ENCODE results near the gene CLDN34.

GRCh38 chrX:9988762-9989161 is 21.6 kb downstream of the CLDN34 start:
- TF ChIP-seq NFRKB (IDR thresholded peaks at IDR 0.05) (no peak), FOXM1 (IDR thresholded peaks at IDR 0.05; ENCODE audit: borderline replicate concordance) (no peak), TARDBP (IDR thresholded peaks at IDR 0.05) (no peak), L3MBTL2 (conservative IDR thresholded peaks at IDR 0.05) (no peak), PKNOX1 (IDR thresholded peaks at IDR 0.05) (no peak), BHLHE40 (IDR thresholded peaks at IDR 0.05; ENCODE audit: borderline replicate concordance) (no peak), LEF1 (IDR thresholded peaks at IDR 0.05; ENCODE audit: borderline replicate concordance) (no peak), SUZ12 (IDR thresholded peaks at IDR 0.05) (no peak), HDGF (IDR thresholded peaks at IDR 0.05; ENCODE audit: borderline replicate concordance) (no peak), SP1 (IDR thresholded peaks at IDR 0.05) (no peak)
